ENCODE measurements around the gene CIB2.

The CIB2 gene

DNA sequence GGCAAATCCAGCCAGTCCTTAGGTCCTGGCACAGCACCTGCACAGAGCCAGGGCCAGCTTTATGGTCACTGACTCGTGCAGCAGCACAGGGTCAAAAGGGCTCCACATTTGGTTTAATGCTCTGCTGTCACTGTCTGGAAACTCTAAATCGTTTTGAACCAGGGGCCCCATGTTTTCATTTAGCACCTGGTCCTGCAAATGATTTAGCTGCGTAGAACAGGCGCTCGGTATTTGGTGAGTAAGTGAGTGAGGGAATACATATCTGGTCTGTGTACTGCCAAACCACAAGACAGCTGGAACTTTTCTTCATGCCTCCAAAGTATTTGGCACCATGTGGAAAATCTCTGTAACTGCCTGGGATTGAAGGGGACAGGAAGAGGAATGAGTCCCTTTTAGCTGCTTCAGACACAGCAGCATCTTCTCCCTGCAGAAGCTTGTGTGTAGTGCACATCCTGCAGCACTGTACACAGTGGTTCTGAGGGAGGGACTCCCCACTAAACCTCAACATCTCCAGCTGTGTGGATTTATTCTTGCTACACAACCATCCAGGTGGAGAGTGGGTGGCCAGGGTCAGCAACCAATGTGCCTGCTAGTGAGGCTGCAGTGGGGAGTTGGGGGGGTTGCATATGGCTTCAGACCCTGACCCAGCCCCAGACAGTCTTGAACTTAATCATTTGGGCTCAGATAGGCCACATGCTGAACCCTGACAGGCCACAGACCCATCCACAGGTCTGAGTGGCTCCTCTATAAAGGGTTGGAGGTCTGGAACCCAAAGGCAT lies 37.8 kb downstream of the CIB2 start:
- TF ChIP-seq ARNTL (CRISPR knock-in tag; IDR thresholded peaks at IDR 0.05; ENCODE audit: borderline replicate concordance, low read depth) (no peak), OSR1 (CRISPR knock-in tag; IDR thresholded peaks at IDR 0.05) (no peak), TOX (CRISPR knock-in tag; IDR thresholded peaks at IDR 0.05; ENCODE audit: borderline replicate concordance) (peak; percentile 76; the same call in 1 of the 2 replicates), ZFP30 (CRISPR knock-in tag; IDR thresholded peaks at IDR 0.05) (no peak), TCF4 (CRISPR knock-in tag; IDR thresholded peaks at IDR 0.05; ENCODE audit: borderline replicate concordance) (peak; percentile 41; the same call in 1 of the 2 replicates), ZFP3 (CRISPR knock-in tag; IDR thresholded peaks at IDR 0.05) (no peak), ZNF8 (CRISPR knock-in tag; IDR thresholded peaks at IDR 0.05) (no peak), PPARA (CRISPR knock-in tag; IDR thresholded peaks at IDR 0.05; ENCODE audit: borderline replicate concordance) (no peak), ZC3H10 (CRISPR knock-in tag; IDR thresholded peaks at IDR 0.05) (no peak), RARB (CRISPR knock-in tag; IDR thresholded peaks at IDR 0.05) (no peak), ZNF70 (CRISPR knock-in tag; IDR thresholded peaks at IDR 0.05) (no peak)
- TF ChIP-seq, protein P1, sequence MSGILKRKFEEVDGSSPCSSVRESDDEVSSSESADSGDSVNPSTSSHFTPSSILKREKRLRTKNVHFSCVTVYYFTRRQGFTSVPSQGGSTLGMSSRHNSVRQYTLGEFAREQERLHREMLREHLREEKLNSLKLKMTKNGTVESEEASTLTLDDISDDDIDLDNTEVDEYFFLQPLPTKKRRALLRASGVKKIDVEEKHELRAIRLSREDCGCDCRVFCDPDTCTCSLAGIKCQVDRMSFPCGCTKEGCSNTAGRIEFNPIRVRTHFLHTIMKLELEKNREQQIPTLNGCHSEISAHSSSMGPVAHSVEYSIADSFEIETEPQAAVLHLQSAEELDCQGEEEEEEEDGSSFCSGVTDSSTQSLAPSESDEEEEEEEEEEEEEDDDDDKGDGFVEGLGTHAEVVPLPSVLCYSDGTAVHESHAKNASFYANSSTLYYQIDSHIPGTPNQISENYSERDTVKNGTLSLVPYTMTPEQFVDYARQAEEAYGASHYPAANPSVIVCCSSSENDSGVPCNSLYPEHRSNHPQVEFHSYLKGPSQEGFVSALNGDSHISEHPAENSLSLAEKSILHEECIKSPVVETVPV (CRISPR knock-in tag; IDR thresholded peaks at IDR 0.05) = no peak
- TF ChIP-seq, protein P2, sequence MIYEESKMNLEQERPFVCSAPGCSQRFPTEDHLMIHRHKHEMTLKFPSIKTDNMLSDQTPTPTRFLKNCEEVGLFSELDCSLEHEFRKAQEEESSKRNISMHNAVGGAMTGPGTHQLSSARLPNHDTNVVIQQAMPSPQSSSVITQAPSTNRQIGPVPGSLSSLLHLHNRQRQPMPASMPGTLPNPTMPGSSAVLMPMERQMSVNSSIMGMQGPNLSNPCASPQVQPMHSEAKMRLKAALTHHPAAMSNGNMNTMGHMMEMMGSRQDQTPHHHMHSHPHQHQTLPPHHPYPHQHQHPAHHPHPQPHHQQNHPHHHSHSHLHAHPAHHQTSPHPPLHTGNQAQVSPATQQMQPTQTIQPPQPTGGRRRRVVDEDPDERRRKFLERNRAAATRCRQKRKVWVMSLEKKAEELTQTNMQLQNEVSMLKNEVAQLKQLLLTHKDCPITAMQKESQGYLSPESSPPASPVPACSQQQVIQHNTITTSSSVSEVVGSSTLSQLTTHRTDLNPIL (CRISPR knock-in tag; IDR thresholded peaks at IDR 0.05; ENCODE audit: low read depth) = no peak
- peak; percentile 93 for ATAC-seq

DNA sequence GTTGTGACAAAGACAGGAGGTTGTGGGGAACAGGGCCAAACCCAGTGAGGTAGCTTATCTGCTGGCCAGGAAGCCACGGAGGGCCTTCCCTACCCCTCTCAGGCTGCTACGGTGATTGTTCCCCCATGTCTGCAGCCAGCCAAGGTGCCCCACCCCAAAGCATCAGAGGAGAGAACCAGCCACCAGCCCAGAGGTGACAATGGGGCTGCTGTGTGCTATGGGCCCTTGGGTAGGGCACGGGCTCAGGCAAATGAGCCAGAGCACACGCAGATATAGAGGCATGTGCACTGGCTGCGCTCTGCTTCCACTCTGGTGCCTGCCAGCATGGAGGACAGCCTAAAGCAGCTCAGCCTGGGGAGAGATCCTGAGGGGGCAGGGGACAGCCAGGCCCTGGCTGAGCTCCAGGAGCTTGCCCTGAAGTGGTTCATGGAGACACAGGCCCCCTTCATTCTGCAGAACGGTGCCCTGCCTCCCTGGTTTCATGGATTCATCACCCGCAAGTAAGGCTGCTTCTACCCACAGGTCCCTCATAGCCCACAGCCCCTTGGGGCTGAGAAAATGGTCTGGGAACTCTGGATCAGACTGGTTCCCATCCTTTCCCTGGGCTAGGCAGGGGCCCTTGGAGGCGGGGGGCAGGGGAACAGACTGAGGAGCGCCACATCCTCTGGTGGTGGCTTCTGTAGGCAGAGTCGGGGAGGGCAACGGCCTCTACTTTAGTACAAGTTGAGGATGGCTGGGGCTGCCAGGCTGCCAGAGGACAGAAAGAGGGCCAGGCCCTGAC lies 38.8 kb downstream of the CIB2 start, which contains the start of gene SH2D7:
TSS of gene SH2D7 (plus strand) at position 301 of the 781 bp plus-strand sequence. CDS start at position 325, 24 bp downstream.
- peak; percentile 27 for ATAC-seq
- TF ChIP-seq TOX (CRISPR knock-in tag; IDR thresholded peaks at IDR 0.05; ENCODE audit: borderline replicate concordance) (no peak), ZNF8 (CRISPR knock-in tag; IDR thresholded peaks at IDR 0.05) (no peak), ZFP30 (CRISPR knock-in tag; IDR thresholded peaks at IDR 0.05) (no peak)

GRCh38 chr15:78090422-78091063 lies 40.7 kb downstream of the CIB2 start:
- no peak for ATAC-seq
- TF ChIP-seq PPARA (CRISPR knock-in tag; IDR thresholded peaks at IDR 0.05; ENCODE audit: borderline replicate concordance) (no peak), ESRRG (CRISPR knock-in tag; IDR thresholded peaks at IDR 0.05) (no peak), ISL1 (CRISPR knock-in tag; IDR thresholded peaks at IDR 0.05) (no peak)

- ATAC-seq = no peak
- TF ChIP-seq ZNF70 (CRISPR knock-in tag; IDR thresholded peaks at IDR 0.05) (no peak), ARNTL (CRISPR knock-in tag; IDR thresholded peaks at IDR 0.05; ENCODE audit: borderline replicate concordance, low read depth) (no peak), ISL1 (CRISPR knock-in tag; IDR thresholded peaks at IDR 0.05) (no peak), OSR1 (CRISPR knock-in tag; IDR thresholded peaks at IDR 0.05) (no peak), TCF4 (CRISPR knock-in tag; IDR thresholded peaks at IDR 0.05; ENCODE audit: borderline replicate concordance) (no peak), ZFP30 (CRISPR knock-in tag; IDR thresholded peaks at IDR 0.05) (no peak), ESRRG (CRISPR knock-in tag; IDR thresholded peaks at IDR 0.05) (no peak), ZNF8 (CRISPR knock-in tag; IDR thresholded peaks at IDR 0.05) (no peak), POU6F1 (CRISPR knock-in tag; IDR thresholded peaks at IDR 0.05; ENCODE audit: borderline replicate concordance, low read depth) (no peak), RARB (CRISPR knock-in tag; IDR thresholded peaks at IDR 0.05) (no peak), CSDC2 (CRISPR knock-in tag; IDR thresholded peaks at IDR 0.05) (no peak), TOX (CRISPR knock-in tag; IDR thresholded peaks at IDR 0.05; ENCODE audit: borderline replicate concordance) (no peak), GLIS3 (CRISPR knock-in tag; IDR thresholded peaks at IDR 0.05) (no peak)
- TF ChIP-seq, protein P2 (CRISPR knock-in tag; IDR thresholded peaks at IDR 0.05; ENCODE audit: low read depth) = no peak
- TF ChIP-seq, protein P1 (CRISPR knock-in tag; IDR thresholded peaks at IDR 0.05) = no peak
- TF ChIP-seq, protein P3, sequence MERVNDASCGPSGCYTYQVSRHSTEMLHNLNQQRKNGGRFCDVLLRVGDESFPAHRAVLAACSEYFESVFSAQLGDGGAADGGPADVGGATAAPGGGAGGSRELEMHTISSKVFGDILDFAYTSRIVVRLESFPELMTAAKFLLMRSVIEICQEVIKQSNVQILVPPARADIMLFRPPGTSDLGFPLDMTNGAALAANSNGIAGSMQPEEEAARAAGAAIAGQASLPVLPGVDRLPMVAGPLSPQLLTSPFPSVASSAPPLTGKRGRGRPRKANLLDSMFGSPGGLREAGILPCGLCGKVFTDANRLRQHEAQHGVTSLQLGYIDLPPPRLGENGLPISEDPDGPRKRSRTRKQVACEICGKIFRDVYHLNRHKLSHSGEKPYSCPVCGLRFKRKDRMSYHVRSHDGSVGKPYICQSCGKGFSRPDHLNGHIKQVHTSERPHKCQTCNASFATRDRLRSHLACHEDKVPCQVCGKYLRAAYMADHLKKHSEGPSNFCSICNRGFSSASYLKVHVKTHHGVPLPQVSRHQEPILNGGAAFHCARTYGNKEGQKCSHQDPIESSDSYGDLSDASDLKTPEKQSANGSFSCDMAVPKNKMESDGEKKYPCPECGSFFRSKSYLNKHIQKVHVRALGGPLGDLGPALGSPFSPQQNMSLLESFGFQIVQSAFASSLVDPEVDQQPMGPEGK (CRISPR knock-in tag; IDR thresholded peaks at IDR 0.05; ENCODE audit: borderline replicate concordance) = no peak
These were observed 42.5 kb downstream of the CIB2 start for GRCh38 chr15:78088773-78089080.
